Measurements from ENCODE around the gene ZNF383.
A peak's percentile ranks its signal among the peaks of the same experiment; 100 is the strongest.
"Not testable (repeated sequence)": the region's sequence is repeated elsewhere in the genome, so short reads cannot be mapped to it uniquely, and the experiment has no call there.

Gene ZNF383

DNA sequence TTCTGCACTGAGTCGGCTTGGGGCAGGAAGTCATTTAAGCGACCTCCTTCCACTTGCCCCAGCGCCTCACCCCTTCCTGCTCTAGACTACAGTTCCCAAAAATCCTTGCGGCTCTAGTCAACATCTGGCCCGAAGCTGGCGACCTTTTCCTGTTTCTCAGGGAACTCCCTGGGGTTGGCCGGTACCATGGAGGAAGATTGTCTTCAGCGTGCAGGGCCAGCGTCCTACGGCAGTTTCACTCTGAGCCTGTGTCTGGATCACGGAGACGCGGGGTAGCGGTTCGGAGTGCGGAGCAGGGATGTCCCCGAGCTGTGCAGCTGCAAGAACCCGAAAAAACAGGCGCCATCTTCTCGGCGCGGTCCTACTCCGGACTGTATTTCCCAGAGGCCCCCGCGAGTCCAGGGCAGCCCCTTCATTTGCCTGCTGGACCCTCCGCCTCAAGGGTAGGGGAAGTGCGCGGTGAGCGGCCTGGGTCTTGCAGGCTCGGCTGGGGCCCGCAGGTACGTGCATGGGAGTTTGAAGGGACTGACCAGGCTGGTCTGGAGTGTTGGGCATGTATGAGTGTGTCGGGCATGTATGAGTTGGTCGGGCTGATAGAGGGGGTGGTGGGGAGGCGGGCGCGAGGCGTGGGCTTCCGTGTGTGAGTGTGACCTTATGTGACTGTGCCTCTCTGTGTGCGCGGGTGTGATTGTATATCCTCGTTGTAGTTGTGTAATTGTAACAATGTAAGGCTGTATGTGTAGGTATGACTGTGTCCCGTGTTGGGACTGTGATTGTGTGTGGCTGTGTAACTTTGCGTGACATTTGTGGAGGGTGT, at the start of gene ZNF383:
Gene ZNF383 (plus strand): TSS at position 440 of the 817 bp plus-strand sequence. CDS start 12,240 bp downstream, outside the sequence.
- TF ChIP-seq ELF4 (IDR thresholded peaks at IDR 0.05) (peak; percentile 46; the same call in 1 of the 2 replicates), ARNT (IDR thresholded peaks at IDR 0.05) (no peak), TARDBP (IDR thresholded peaks at IDR 0.05) (peak; percentile 72; the same call in 1 of the 2 replicates), L3MBTL2 (conservative IDR thresholded peaks at IDR 0.05) (peak; percentile 60), CTBP1 (IDR thresholded peaks at IDR 0.05; ENCODE audit: borderline replicate concordance) (no peak), NFRKB (IDR thresholded peaks at IDR 0.05) (no peak), BHLHE40 (IDR thresholded peaks at IDR 0.05; ENCODE audit: borderline replicate concordance) (no peak), ZNF384 (IDR thresholded peaks at IDR 0.05) (no peak), FOXA1 (IDR thresholded peaks at IDR 0.05) (no peak)
- ChIA-PET CTCF (no interaction called here), POLR2A (interaction anchor here (0.6 to 1.6 kb wide), 7 partner anchors 9 to 689 kb away, joined by 3 to 10 read pairs (median 4); partner anchors contain the start of genes ZNF345, ZNF420, ZNF527 and ZNF540)
- DNase-seq (ENCODE audit: extremely low spot score), result peak; percentile 82

- ChIA-PET POLR2A (interaction anchor here (0.6 to 1.3 kb wide), 4 partner anchors 14 to 684 kb away, joined by 3 to 6 read pairs (median 4); partner anchors contain the start of genes ZNF345, ZNF383 and ZNF566), CTCF (interaction anchor here (0.6 kb wide), 1 partner anchor 735 kb away, joined by 3 read pairs; no protein-coding TSS in a partner anchor)
- peak; percentile 89 for DNase-seq (ENCODE audit: extremely low spot score)
- TF ChIP-seq TARDBP (IDR thresholded peaks at IDR 0.05) (no peak), FOXK2 (IDR thresholded peaks at IDR 0.05) (peak; percentile 87), L3MBTL2 (conservative IDR thresholded peaks at IDR 0.05) (peak; percentile 72), ELF4 (IDR thresholded peaks at IDR 0.05) (peak; percentile 71), SUZ12 (IDR thresholded peaks at IDR 0.05) (no peak), BHLHE40 (IDR thresholded peaks at IDR 0.05; ENCODE audit: borderline replicate concordance) (no peak), HDGF (IDR thresholded peaks at IDR 0.05; ENCODE audit: borderline replicate concordance) (no peak), FOXM1 (IDR thresholded peaks at IDR 0.05; ENCODE audit: borderline replicate concordance) (no peak), FOXA1 (IDR thresholded peaks at IDR 0.05) (no peak), NFRKB (IDR thresholded peaks at IDR 0.05) (no peak), ARNT (IDR thresholded peaks at IDR 0.05) (no peak)
- TF ChIP-seq, protein P1, sequence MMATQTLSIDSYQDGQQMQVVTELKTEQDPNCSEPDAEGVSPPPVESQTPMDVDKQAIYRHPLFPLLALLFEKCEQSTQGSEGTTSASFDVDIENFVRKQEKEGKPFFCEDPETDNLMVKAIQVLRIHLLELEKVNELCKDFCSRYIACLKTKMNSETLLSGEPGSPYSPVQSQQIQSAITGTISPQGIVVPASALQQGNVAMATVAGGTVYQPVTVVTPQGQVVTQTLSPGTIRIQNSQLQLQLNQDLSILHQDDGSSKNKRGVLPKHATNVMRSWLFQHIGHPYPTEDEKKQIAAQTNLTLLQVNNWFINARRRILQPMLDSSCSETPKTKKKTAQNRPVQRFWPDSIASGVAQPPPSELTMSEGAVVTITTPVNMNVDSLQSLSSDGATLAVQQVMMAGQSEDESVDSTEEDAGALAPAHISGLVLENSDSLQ (IDR thresholded peaks at IDR 0.05), result peak; percentile 30; the same call in 1 of the 2 replicates
Observed at GRCh38 chr19:37172368-37173366, 45.3 kb upstream of the ZNF383 start, which contains the start of gene ZNF585A. Gene ZNF585A, minus strand, starts transcription at chr19:37172695. Its CDS starts 2,785 bp downstream, at chr19:37169910.

DNA sequence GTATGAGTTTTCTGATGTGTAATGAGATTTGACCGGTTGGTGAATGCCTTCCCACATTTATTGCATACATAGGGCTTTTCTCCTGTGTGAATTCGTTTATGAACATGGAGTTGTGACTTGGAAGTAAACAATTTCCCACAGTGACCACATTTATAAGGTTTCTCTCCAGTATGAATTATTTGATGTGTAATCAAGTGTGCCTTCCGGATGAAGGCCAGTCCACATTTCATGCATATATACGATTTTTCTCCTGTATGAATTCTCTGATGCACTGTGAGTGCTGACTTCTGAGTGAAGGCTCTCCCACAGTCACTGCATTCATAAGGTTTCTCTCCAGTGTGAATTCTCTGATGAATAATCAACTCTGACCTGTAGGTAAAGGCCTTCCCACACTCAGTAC, 31.9 kb upstream of the ZNF383 start:
- POLR2A ChIA-PET; DNase-seq (ENCODE audit: extremely low spot score); CTCF ChIA-PET: not testable (repeated sequence)

- DNase-seq (ENCODE audit: extremely low spot score); CTCF ChIA-PET; POLR2A ChIA-PET: not testable (repeated sequence)
Observed at GRCh38 chr19:37195248-37195647, 22.8 kb upstream of the ZNF383 start.

DNA sequence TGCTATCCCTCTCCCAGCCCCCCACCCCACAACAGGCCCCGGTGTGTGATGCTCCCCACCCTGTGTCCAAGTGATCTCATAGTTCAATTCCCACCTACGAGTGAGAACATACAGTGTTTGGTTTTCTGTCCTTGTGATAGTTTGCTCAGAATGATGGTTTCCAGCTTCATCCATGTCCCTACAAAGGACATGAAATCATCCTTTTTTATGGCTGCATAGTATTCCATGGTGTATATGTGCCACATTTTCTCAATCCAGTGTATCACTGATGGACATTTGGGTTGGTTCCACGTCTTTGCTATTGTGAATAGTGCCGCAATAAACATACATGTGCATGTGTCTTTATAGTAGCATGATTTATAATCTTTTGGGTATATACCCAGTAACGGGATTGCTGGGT, 20.9 kb upstream of the ZNF383 start:
- POLR2A ChIA-PET; CTCF ChIA-PET; DNase-seq (ENCODE audit: extremely low spot score): not testable (repeated sequence)

GRCh38 chr19:37197768-37198167, 20.2 kb upstream of the ZNF383 start:
- ChIA-PET CTCF (no interaction called here), POLR2A (no interaction called here)
- TF ChIP-seq LEF1 (IDR thresholded peaks at IDR 0.05; ENCODE audit: borderline replicate concordance) (no peak), TARDBP (IDR thresholded peaks at IDR 0.05) (no peak), ELF4 (IDR thresholded peaks at IDR 0.05) (no peak), SUZ12 (IDR thresholded peaks at IDR 0.05) (no peak), FOXK2 (IDR thresholded peaks at IDR 0.05) (no peak), HDGF (IDR thresholded peaks at IDR 0.05; ENCODE audit: borderline replicate concordance) (no peak), FOXA1 (IDR thresholded peaks at IDR 0.05) (no peak), BHLHE40 (IDR thresholded peaks at IDR 0.05; ENCODE audit: borderline replicate concordance) (no peak), L3MBTL2 (conservative IDR thresholded peaks at IDR 0.05) (no peak), NFRKB (IDR thresholded peaks at IDR 0.05) (no peak)
- no peak for DNase-seq (ENCODE audit: extremely low spot score)

DNA sequence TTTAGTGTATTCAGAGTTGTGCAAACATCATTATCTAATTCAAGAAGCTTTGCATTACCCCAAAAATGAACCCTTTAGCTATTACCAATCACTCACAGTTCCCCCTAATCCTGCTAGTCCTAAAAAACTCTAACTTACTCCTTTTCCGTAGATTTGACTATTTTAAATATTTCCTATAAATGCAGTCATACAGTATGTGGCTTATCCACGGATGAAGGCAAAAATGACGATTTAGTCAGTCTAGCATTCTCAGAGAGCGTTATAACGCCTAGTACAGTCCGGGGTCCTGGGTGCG, 587 bp upstream of the ZNF383 start:
- TF ChIP-seq HDGF (IDR thresholded peaks at IDR 0.05; ENCODE audit: borderline replicate concordance), result no peak
- TF ChIP-seq SP1 (IDR thresholded peaks at IDR 0.05), result no peak
- TF ChIP-seq TARDBP (IDR thresholded peaks at IDR 0.05), result no peak
- TF ChIP-seq NFRKB (IDR thresholded peaks at IDR 0.05), result no peak
- TF ChIP-seq FOXA1 (IDR thresholded peaks at IDR 0.05), result no peak
- TF ChIP-seq, protein P1 (IDR thresholded peaks at IDR 0.05), result no peak
- no peak for TF ChIP-seq ARNT (IDR thresholded peaks at IDR 0.05)
- no peak for TF ChIP-seq L3MBTL2 (conservative IDR thresholded peaks at IDR 0.05)
- no peak for TF ChIP-seq FOXM1 (IDR thresholded peaks at IDR 0.05; ENCODE audit: borderline replicate concordance)
- POLR2A ChIA-PET, result interaction anchor here (0.9 to 1.6 kb wide), 6 partner anchors 45 to 689 kb away, joined by 3 to 10 read pairs (median 5); partner anchors contain the start of genes ZNF345, ZNF420, ZNF527 and ZNF540
- CTCF ChIA-PET, result no interaction called here
- no peak for DNase-seq (ENCODE audit: extremely low spot score)
